ENCODE measurements around the gene SLC12A1.

Gene SLC12A1

DNA sequence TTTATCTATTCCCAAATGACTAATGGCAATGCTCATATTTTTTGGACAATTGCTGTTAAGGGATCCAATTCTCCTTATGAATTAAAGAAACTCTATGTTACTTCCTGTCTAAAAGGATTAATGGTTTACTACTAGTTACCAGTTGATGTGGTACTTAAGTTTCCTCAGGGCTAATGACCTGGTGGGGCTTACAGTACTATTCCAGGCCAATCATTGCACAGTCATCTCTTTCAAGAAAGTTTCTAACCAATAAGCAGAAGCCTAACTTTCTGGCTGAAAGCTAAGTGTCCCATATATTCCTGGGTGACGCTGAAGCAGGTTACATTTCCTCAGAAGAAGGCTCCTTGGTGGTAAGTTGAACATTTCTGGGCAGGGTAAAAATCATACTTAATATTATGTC is at the start of gene SLC12A1:
SLC12A1 (plus strand) TSS at position 322 of the 400 bp plus-strand sequence. CDS start 1,418 bp downstream, outside the sequence.
- DNase-seq, result no peak

DNA sequence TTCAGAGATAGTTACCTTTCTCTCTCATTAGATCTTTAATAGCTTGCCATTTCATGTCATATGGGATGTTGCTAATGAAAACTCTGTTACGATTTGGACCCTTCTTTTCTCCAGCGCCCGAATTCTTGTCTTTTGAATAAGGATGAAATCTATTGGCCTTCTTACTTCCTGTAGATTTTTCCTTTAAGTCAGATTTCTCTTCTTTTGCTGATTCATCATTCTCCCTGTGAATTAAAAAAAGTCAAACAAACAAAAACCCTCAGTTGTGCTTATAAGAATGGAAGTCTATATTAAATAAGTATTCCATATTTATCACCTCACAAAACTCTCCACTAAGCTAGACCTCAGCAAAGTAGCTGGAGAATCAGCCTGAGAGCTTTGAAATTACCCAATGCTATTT is 37.5 kb upstream of the SLC12A1 start:
- DNase-seq, result no peak

DNA sequence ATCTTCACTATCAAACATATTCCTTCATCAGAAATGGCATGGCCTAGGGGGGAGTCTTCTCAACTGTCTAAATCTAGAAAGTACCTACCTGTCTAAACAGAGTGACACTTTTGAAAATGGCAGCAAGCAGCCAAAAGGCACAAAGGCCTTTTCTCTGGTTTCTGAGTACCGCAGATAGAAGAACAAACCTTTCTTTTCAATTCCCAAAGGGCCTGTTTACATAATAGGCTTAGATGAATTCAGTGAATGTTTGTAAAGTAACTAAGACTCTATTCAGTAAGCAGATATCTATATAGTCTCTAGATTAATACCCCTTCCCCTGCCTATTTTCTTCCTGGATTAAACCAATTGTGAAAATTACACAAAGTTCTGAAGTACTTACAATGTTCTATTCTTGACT is 35.1 kb upstream of the SLC12A1 start:
- no peak for DNase-seq

DNA sequence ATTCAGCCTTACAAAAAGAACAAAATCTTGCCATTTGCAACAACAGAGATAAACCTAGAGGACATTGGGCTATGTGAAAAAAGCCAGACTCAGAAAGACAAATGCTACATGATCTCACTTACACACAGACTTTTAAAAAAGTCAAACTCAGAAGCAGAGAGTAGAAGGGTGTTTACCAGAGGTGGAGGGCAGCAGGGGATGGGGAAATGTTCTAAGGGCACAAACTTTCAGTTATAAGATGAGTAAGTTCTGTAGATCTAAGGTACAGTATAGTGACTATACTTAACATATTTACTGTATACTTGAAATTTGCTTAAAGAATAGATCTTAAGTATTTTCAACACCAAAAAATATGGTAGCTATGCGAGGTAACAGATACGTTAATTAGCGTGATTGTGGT is 31.0 kb upstream of the SLC12A1 start:
- DNase-seq, result no peak

DNA sequence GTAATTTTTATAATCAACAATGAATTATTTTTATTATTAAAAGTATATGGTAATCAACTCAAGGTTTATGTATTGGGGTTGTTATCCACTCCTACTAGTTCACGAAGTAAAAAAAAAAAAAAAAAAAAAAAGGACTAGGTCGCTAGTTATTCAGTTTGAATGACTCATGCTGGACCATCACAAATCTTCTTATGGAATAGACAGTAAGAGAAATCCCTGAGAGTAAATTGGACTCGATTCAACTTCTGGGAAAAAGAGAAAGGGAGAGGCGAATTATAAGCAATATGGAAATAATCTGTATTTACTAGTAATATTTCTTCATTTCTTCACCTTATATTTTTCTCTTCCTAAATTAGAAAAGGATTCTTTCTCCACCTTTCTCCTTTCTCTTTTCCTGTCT is 30.0 kb upstream of the SLC12A1 start:
- DNase-seq, result no peak

DNA sequence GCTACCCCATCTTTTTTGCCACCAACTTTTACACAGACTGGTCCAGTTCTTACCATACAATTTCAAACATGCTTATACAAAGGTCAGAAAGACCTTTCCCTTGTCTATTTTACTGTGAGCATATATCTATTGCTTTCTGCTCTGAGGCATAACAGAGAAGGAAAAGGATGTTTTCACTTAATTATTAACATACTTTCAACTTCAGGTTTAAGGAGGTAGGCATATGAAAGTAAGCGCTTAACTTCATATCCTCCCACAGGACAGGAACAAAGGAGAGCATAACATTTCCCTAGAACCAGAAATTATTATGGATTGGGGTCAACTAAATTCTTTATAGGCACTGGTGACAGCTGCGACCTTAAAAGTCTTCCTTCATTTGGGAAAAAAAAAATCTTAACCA is 29.1 kb upstream of the SLC12A1 start:
- DNase-seq, result no peak

DNA sequence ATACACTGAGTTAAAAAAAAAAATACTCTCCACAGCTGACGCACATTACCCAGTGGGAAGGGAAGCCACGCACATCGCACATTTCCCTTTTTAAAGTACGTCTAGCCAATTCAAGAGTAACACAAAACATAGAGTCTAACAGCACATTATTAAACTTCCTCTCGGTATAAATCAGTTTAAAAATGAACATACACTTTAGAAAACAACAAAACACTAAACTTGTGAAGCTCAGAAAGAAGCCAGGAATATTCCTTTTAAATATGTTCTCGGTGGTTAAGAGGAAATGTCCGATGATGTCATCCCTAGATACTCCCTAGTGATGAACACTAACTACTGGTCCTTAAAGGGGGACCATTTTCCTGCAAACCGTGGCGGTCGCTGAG is 28.7 kb upstream of the SLC12A1 start:
- DNase-seq, result peak; percentile 11

DNA sequence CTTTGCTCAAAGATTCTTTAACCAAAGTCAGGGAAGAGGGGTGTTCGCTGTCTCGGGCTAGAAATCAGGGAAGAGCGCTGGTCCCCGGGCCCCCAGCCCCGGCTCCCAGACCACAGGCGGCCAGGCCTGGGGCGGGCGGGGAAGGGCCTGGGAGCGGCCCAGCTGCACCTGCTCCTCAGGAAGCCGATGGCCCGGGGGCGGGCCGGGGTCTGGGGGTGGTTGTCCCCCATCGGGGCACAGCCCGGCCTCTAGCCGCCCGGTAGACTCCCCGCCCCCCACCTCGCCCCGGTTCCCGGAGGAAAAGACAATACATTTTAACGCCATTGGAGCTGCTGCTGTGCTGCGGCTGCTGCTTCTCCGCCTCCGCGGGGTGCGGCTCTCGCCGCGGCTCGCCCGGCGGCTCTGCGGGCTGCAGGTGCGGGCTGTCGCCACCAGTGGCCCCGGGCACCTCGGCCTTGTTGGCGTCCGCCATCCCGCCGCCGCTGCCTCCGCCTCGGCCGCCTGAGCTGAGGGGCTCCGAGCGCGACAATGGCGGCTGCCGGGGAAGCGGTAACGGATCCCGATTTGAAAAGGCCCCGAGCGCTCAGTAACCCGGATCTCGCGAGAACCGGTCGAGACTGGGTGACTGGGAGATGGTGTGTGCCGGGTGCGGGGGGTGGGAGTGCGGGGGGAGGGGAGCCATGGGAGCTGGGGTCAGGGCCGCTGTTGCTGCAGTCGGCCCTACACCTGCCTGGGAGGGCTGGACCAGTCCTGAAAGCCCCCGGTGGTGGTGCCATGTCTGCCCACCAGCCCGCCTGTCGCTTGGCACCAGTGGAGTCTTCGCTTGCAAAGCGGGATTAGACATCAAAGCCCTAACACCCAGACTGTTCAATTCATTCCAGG is 28.1 kb upstream of the SLC12A1 start, which contains the start of gene MYEF2:
MYEF2 (minus strand) TSS at position 530 of the 882 bp plus-strand sequence; CDS start at position 472, 58 bp downstream.
- peak; percentile 14 for DNase-seq

DNA sequence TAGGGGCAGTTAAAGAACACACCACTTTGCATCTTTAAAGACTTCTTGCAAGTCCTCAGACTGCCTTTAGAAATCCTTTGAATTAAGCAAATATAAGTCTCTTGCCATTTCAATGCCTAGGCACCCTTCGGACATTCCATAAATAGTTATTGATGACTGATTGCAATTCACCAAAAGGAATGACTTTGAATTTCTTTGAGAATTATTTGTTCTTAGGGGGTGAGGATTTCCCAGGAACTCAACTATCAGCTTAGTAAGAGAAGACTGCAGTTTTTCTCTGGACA is 27.5 kb upstream of the SLC12A1 start:
- no peak for DNase-seq

DNA sequence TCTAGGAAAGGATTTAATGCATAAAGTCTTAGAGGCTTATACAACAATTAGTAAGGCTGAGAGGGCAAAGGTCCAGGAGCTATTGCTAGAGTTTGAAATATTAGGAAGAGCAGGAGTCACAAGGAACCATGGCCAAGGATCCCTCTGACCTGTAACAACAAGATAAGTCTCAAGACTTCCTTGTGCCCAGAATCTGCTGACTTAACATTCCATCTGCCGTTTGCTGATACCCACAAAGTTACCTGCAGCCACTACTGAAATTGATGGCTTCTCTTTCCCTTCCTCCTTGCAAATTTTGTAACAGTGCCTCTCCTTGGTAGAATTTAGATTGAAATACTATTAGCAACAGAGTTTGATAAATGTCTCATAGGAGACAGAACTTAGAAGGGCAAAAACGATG is 23.4 kb upstream of the SLC12A1 start:
- DNase-seq, result no peak

DNA sequence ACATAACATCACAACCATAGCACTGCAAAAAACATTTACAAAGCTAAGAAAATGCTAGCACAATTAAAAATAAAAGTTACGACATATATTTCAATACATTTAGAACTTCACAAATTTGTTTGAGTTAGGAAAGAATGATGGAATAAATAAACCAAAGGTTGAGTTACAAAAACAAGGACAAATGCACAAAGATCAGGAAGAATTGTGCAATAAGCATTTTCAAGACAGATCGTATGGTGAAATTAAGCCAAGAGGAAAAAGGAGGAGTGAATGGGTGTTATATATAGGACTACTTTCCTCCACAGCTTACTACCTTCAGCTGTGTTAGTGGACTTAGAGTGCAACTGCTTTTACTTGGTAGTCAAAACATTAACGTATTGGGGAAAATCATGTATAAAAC is 20.6 kb upstream of the SLC12A1 start:
- DNase-seq, result no peak

DNA sequence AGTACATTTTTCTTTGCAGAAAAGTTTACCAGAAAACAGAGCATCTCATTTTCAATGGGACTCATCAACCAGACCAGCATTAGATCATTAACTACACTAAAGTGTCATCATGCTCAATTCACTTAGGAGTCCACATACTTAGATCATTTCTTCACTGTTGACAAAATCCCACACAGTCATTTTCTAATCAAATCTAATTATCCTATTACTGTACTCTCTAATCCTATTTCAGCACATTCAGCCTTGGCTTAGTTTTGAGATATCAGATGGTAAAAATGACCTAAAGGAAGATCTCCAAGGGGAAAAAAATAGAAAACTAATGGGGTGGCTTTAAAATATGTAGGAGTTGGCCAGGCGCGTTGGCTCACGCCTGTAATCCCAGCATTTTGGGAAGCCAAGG is 19.8 kb upstream of the SLC12A1 start:
- no peak for DNase-seq

DNA sequence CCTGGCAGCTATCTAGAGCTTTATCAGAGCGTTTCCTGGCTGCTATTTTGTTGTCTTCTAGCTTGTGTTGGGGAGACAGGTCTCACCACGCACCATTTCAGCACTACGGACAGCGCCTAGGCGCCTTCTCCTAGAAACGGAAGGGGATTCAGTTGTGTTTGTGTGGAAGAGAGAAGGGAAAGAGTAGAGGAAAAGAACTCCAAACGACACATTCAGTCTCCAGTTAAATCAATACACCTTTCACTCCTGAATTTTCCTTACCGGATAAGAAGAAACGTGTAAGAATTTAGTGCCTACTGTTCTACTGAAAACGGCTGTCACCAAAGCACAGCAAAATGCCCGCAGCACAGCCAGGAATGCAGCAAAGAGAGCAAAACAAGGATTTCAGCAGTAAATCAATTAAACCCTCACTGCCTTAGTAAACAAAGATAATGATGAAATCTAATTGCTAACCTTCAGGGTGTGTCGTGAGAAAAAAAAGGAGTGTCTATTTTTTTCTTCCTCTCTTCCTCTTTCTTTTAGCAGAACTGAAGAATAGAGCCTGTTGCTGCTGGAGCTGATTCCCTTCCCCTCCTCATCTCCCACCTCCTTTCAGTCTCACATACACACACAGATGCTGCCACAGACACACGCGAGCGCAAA is 15.0 kb upstream of the SLC12A1 start:
- DNase-seq, result no peak

DNA sequence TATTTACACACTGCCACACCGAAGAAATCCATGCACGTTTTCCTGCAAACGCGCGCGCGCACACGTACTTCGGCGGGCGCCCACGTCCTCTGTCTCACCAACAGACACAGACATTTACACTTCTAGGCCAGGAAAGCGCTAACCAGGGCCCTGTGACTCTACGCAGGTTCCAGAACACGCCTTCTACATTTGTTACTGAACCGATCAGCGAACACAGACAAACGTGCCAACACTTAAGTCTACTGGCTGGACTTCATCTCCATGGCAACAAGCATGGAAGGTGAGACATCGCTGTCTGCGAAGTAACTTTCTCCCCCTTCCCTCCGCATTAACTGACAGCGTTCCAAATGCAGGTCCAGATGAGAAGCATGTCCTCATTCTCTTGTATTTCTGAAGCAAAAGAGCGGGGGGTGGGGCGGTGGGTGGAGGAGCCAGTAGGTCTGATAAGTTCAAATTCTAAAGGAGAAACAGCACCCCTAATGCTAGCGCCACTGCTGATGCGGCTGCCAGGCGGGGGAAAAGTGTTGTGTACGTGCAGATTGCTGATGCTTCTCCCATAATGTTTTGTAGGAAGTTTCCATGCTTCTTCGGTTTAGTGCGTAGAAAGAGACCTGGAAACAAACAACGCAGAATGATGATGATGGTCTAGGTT is 14.4 kb upstream of the SLC12A1 start, which contains the start of gene CTXN2:
CTXN2 (plus strand) TSS at position 92 of the 652 bp plus-strand sequence. CDS start 9,636 bp downstream, outside the sequence.
- DNase-seq, result no peak

DNA sequence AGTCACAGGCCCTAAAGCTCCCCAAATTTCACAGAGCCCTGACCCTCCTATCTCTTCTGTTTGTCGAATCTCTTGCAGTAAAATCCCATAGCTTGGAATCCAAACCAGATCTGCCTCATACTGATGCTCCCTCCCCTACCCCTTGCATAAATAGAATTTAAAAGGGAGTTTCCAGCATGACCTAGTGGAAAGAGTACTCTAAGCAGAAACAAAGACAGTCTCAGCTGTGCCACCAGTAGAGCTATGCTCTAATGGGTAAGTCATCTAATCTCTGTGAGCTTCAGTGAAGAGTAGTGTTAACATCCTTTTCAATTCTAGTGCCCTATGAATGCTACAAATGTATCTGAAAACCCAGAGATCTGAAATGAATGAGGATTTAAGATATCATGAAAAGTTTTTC is 4.0 kb upstream of the SLC12A1 start:
- DNase-seq, result no peak

DNA sequence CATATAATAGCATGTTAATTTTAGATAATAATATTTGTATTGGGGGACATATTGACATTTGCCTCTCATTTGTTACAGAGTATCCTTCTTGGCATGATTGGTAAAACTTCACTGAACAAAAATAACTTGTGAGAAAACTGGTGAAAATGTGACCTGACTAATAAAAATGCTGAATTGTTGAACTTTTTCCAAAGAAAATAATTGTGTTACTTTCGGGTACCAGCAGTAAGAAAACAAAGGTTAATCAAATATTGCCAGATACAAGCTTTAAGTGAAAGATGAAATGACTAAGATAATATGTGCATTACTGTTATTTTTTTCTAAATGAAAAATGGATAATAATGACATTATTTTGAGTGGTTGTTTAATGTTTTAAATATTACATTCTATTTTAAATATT is 15.2 kb downstream of the SLC12A1 start:
- DNase-seq, result no peak

DNA sequence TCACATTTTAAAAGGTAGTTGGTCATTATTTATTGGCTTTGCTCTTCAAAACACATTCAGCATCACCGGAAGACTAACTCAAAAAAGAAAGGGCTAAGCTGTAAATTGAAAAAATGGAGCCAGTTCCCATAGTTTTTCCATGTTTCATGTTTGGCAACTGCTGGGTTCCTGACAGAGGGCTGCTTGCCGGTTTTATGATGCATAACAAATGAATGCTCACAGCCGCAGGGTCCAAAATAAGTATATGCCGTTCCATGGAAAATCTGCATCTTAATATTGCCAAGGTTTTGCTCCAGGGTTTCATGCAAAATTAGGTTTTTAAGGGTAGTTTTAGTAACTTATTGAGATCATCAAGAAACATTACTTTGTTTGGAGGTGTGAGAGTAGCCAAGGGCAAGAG is 15.8 kb downstream of the SLC12A1 start:
- DNase-seq, result peak; percentile 38

DNA sequence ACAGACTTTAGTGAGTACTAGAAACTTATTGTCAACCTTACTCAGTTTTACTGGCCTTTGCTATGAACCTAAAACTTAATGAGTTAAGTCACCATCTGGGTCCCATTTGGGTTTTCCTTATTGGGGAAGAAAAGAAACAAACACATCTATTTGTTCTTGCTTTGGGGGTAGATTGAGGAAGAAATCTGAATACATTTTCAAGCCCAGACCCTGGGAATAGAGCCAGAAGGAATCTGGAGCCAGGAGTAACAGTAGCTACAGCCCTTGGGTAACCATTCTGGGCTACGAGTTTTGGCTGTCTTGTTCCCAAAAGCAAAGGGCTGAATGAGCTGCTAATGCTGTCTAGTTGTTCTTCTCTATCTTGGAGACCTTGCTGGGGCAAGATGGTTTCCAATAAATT is 16.5 kb downstream of the SLC12A1 start:
- DNase-seq, result no peak

DNA sequence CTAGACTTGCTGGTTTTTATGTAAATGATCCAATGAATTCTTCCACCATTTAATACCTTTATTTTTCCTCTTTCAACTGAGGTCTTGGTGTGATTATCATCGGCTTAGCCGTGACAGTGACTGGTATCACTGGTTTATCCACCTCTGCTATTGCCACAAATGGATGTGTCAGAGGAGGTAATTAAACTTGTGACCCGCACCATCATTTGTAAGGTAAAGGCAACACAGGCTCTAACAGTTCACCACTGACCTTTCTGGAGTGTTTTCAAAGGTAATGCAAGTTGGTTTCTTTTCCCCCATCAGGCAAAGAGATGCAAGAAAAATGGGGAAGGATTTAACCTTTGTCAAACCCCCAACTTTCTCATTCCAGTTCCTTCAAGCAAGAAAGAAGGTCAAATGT is 19.7 kb downstream of the SLC12A1 start:
- no peak for DNase-seq

DNA sequence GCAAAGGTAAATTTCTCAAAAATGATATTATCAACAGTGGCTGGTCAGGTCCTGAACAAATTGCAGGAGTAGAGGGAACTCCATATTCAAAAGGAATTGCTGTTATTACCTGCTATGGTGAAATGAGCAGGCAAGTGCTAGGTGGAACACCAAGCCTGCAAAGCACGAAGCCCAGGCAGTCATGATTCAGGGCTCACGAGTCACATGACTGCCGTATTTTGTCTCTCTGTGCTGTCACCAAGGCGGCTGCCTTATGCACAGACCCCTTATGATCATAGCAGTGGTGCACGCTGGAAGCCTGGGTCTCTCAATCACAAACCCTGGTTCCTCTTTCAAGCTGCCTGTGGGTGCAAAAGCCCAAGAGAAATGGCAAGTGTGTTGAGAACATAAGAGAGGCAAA is 24.4 kb downstream of the SLC12A1 start:
- no peak for DNase-seq

DNA sequence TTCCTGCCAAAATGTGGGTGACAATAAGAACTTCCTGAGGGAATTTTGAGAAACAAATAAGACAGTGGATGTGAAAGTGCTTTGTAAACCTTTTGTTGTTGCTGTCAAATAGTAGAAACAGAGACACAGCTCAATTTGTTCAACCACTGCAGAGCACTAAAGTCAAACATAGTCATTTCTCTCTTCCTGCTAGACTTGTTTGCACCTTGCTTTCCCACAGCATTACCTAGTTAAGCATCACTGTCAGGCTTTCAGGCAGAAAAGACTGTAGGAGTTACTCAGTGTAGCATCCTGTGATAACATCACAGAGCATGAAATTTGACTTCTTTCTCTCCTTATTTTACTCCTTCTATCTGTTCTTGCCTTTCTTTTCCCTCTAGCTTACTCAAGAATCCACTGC is 27.1 kb downstream of the SLC12A1 start:
- DNase-seq, result no peak

DNA sequence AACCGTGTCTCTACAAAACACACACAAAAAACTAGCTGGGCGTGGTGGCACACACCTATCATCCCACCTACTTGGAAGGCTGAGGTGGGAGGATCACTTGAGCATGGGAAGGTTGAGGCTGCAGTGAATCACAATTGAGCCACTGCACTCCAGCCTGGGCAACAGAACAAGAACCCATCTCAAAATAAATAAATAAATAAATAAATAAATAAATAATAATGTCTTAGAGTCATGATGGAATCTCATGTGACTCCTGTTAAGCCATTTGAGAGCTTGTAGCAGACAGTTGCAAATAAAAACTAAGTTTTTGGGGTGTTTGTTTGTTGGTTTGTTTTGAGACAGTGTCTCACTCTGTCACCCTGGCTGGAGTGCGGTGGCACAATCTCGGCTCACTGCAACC is 33.2 kb downstream of the SLC12A1 start:
- no peak for DNase-seq

DNA sequence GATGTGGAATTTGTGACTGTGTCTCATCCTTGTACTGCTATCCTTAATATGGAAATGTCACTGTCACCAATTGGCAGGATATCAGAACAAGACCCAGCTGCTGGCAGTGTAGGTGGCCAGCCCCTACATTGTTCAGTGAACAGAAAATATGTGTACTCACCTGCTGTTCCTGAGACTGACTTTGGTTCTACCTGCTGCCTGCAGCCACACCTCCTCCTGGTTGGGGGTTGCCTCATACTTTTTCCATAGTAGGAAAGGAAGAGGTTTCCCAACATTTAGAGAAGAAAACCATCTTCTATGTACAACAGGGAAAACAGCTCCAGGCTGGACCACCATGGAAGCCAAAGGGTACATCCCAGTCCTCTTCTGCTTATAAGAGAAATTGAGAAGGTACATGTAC is 35.9 kb downstream of the SLC12A1 start:
- DNase-seq, result no peak

DNA sequence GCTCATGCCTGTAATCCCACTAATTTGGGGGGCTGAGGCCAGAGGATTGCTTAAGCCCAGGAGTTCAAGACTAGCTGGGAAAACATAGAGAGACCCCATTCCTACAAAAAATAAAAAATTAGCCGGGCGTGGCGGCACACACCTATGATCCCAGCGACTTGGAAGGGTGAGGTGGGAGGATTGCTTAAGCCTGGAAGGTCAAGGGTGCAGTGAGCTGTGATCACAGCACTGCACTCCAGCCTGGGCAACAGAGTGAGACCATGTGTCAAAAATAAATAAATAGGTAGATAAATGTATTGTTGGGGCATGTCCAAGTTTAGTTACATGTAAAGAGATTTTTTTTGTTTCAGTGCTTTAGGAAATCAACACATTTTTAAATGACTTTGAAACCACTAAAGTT is 36.4 kb downstream of the SLC12A1 start:
- no peak for DNase-seq

Data from DMS79 (cell line).